NCI-H82 (cell line): ENCODE measurements around the gene ZNF205.
"Not testable (repeated sequence)": the region's sequence is repeated elsewhere in the genome, so short reads cannot be mapped to it uniquely, and the experiment has no call there.

ENCODE experiments used
- DNase-seq: peaks from one replicate; lab custom pipeline; 2025; lab: John Stamatoyannopoulos, UW

The ZNF205 gene

GRCh38 chr16:3148256-3149192 lies 36.1 kb downstream of the ZNF205 start:
- no peak for DNase-seq

- DNase-seq: no peak
Measured at GRCh38 chr16:3149193-3149530, 36.8 kb downstream of the ZNF205 start.

- DNase-seq: peak; percentile 80
Measured at GRCh38 chr16:3149630-3150345, 37.4 kb downstream of the ZNF205 start.

GRCh38 chr16:3150346-3151218 lies 38.2 kb downstream of the ZNF205 start:
- peak; percentile 98 for DNase-seq

GRCh38 chr16:3152027-3152276 lies 39.6 kb downstream of the ZNF205 start:
- no peak for DNase-seq

GRCh38 chr16:3152277-3152990 lies 40.0 kb downstream of the ZNF205 start:
- peak; percentile 97 for DNase-seq

- DNase-seq: no peak
Measured at GRCh38 chr16:3152991-3153368, 40.6 kb downstream of the ZNF205 start.

- no peak for DNase-seq
Measured at GRCh38 chr16:3155181-3155580, 42.8 kb downstream of the ZNF205 start.

- DNase-seq: no peak
Measured at GRCh38 chr16:3155972-3156371, 43.6 kb downstream of the ZNF205 start.

- DNase-seq: peak; percentile 95
Measured at GRCh38 chr16:3157229-3158025, 45.0 kb downstream of the ZNF205 start.

GRCh38 chr16:3158026-3158509 lies 45.7 kb downstream of the ZNF205 start:
- DNase-seq: peak; percentile 48

GRCh38 chr16:3158510-3159314 lies 46.3 kb downstream of the ZNF205 start:
- DNase-seq: peak; percentile 84

GRCh38 chr16:3161235-3162018 lies 49.0 kb downstream of the ZNF205 start:
- peak; percentile 54 for DNase-seq

- DNase-seq: no peak
Measured at GRCh38 chr16:3164121-3164991, 52.0 kb downstream of the ZNF205 start.

GRCh38 chr16:3165111-3165822 lies 52.9 kb downstream of the ZNF205 start:
- DNase-seq: no peak

- DNase-seq: no peak
Measured at GRCh38 chr16:3166505-3166886, 54.1 kb downstream of the ZNF205 start.

- not testable (repeated sequence) for DNase-seq
Measured at GRCh38 chr16:3168729-3169128, 56.3 kb downstream of the ZNF205 start.
